ENCODE data around the gene BAX.
A peak's percentile ranks its signal among the peaks of the same experiment; 100 is the strongest.

The BAX gene

GRCh38 chr19:48933382-48933932 lies 21.2 kb upstream of the BAX start, which contains the start of gene DHDH:
Gene DHDH, plus strand, starts transcription at chr19:48933699. Its CDS starts 23 bp downstream, at chr19:48933722.
- DNase-seq (ENCODE audit: low read depth): peak; percentile 67

- DNase-seq (ENCODE audit: low read depth): no peak
Measured at GRCh38 chr19:48934837-48935236, 19.8 kb upstream of the BAX start.

GRCh38 chr19:48935864-48936263 lies 18.8 kb upstream of the BAX start:
- no peak for DNase-seq (ENCODE audit: low read depth)

GRCh38 chr19:48938256-48938655 lies 16.4 kb upstream of the BAX start:
- DNase-seq (ENCODE audit: low read depth): no peak

GRCh38 chr19:48940902-48941301 lies 13.8 kb upstream of the BAX start:
- DNase-seq (ENCODE audit: low read depth): no peak

- no peak for DNase-seq (ENCODE audit: low read depth)
Measured at GRCh38 chr19:48943081-48943480, 11.6 kb upstream of the BAX start.

GRCh38 chr19:48945415-48945814 lies 9.3 kb upstream of the BAX start:
- DNase-seq (ENCODE audit: low read depth): no peak

- DNase-seq (ENCODE audit: low read depth): no peak
Measured at GRCh38 chr19:48945817-48946216, 8.9 kb upstream of the BAX start.

GRCh38 chr19:48946463-48947257 lies 8.0 kb upstream of the BAX start:
- no peak for DNase-seq (ENCODE audit: low read depth)

- no peak for DNase-seq (ENCODE audit: low read depth)
Measured at GRCh38 chr19:48947258-48947542, 7.5 kb upstream of the BAX start.

GRCh38 chr19:48950159-48950558 lies 4.5 kb upstream of the BAX start:
- no peak for DNase-seq (ENCODE audit: low read depth)

GRCh38 chr19:48950830-48951519 lies 3.7 kb upstream of the BAX start:
- no peak for DNase-seq (ENCODE audit: low read depth)

- no peak for DNase-seq (ENCODE audit: low read depth)
Measured at GRCh38 chr19:48953141-48953540, 1.5 kb upstream of the BAX start.

- no peak for DNase-seq (ENCODE audit: low read depth)
Measured at GRCh38 chr19:48953990-48954594, 583 bp upstream of the BAX start.

GRCh38 chr19:48955308-48955958 lies 758 bp downstream of the BAX start:
- DNase-seq (ENCODE audit: low read depth): no peak

GRCh38 chr19:48958006-48958405 lies 3.3 kb downstream of the BAX start:
- no peak for DNase-seq (ENCODE audit: low read depth)

GRCh38 chr19:48959341-48960239 lies 4.9 kb downstream of the BAX start:
- DNase-seq (ENCODE audit: low read depth): no peak

- DNase-seq (ENCODE audit: low read depth): no peak
Measured at GRCh38 chr19:48961051-48961649, 6.5 kb downstream of the BAX start.

GRCh38 chr19:48961673-48962028 lies 7.0 kb downstream of the BAX start:
- no peak for DNase-seq (ENCODE audit: low read depth)

- DNase-seq (ENCODE audit: low read depth): no peak
Measured at GRCh38 chr19:48962029-48962848, 7.6 kb downstream of the BAX start.

Data from activated T-cell treated with anti-CD3 and anti-CD28 coated beads for 48 hours (primary cell).